Endothelial cell of umbilical vein (primary cell): Measurements from ENCODE around the gene HECW1. TPM values are rescaled to one million over a fixed set of nuclear protein-coding genes. Genes with fewer than 3 reads are reported as not detected.

ENCODE experiments used
- BruUV-seq: library from RNA; stranded (reverse); fragments of 400-500 nt; replicated peaks from 2 replicates; lab custom pipeline; 2021; lab: Mats Ljungman, UMichigan
- CTCF ChIA-PET: fragments of 300-600, 350-600 bp; sonication (Branson Sonifier 250); formaldehyde crosslinking; loops from one replicate; lab custom pipeline; 2021; ENCODE audit warnings: antibody characterized with exemption, inconsistent platforms; lab: Charles Lee
- POLR2A ChIA-PET: fragments of 300-600, 350-600 bp; sonication (Branson Sonifier 250); formaldehyde crosslinking; loops from one replicate; lab custom pipeline; 2021; ENCODE audit warnings: antibody characterized with exemption, inconsistent platforms; lab: Charles Lee
- DNase-seq: peaks from one replicate; pipeline ENCODE4 v3.0.0-alpha.2; 2011; ENCODE audit warnings: low read depth, low spot score
- FAIRE-seq: peaks from 2 replicates; lab custom pipeline; 2011; peaks lifted over from hg19 to GRCh38; lab: Jason Lieb, UNC
- H2AFZ ChIP-seq: 2 replicates; pipeline ENCODE4 v1.6.0; 2012; ENCODE audit warnings: low read depth, low read length, control low read depth, inconsistent platforms
- H3K27ac ChIP-seq: 2 replicates; pipeline ENCODE4 v1.5.1; 2011; ENCODE audit warnings: low read depth, mild to moderate bottlenecking, control low read depth, low read length, moderate library complexity; ENCODE audit not compliant: insufficient read depth
- H3K27me3 ChIP-seq, 2 experiments: 2 replicates each; pipeline versions ENCODE4 v1.6.0 to v1.6.1; 2011; ENCODE audit warnings: low read length in 2 of 2, mixed read lengths in 1 of 2; ENCODE audit not compliant: control insufficient read depth in 2 of 2, insufficient read depth in 2 of 2
- H3K36me3 ChIP-seq, 2 experiments: 2 replicates in 1 of 2; 3 replicates in 1 of 2; pipeline ENCODE4 v1.5.1; 2011; ENCODE audit warnings: low read length in 2 of 2, mild to moderate bottlenecking in 1 of 2, moderate library complexity in 1 of 2; ENCODE audit not compliant: control insufficient read depth in 2 of 2, insufficient read depth in 2 of 2; ENCODE audit errors: extremely low read depth in 1 of 2
- H3K4me1 ChIP-seq: 3 replicates; pipeline ENCODE4 v1.5.1; 2011; ENCODE audit warnings: mild to moderate bottlenecking, low read length; ENCODE audit not compliant: control insufficient read depth, insufficient read depth; ENCODE audit errors: extremely low read depth
- H3K4me2 ChIP-seq: 2 replicates; pipeline ENCODE4 v1.6.1; 2011; ENCODE audit warnings: low read length, control low read depth, mixed read lengths; ENCODE audit not compliant: insufficient read depth
- H3K4me3 ChIP-seq, 3 experiments: fragments of 200-600 bp in 1 of 3; sonication (generic), shearing (Covaris generic) in 1 of 3; replicated peaks in 1 of 3; 2 replicates each; pipeline ENCODE4 v1.5.1; 2011 to 2016; ENCODE audit warnings: control low read depth in 3 of 3, low read length in 3 of 3, mild to moderate bottlenecking in 2 of 3, inconsistent platforms in 1 of 3, low read depth in 1 of 3, moderate library complexity in 1 of 3; ENCODE audit not compliant: insufficient read depth in 1 of 3
- H3K79me2 ChIP-seq: 2 replicates; pipeline ENCODE4 v1.6.0; 2012; ENCODE audit warnings: low read length, inconsistent platforms; ENCODE audit not compliant: control insufficient read depth, insufficient read depth
- H3K9ac ChIP-seq: replicated peaks from 2 replicates; pipeline ENCODE3; 2011; ENCODE audit warnings: low read length, control low read depth; ENCODE audit not compliant: insufficient read depth; ENCODE audit errors: extremely low read depth
- H3K9me1 ChIP-seq: replicated peaks from 3 replicates; pipeline ENCODE4 v1.6.0; 2011; ENCODE audit warnings: mild to moderate bottlenecking, low read length; ENCODE audit not compliant: control insufficient read depth, insufficient read depth; ENCODE audit errors: extremely low read depth
- H3K9me3 ChIP-seq: replicated peaks from 2 replicates; pipeline ENCODE4 v1.5.1; 2012; ENCODE audit warnings: low read length, inconsistent platforms; ENCODE audit not compliant: control insufficient read depth, insufficient read depth
- H4K20me1 ChIP-seq: replicated peaks from 2 replicates; pipeline ENCODE3; 2011; ENCODE audit warnings: mild to moderate bottlenecking, low read length; ENCODE audit not compliant: control insufficient read depth, insufficient read depth; ENCODE audit errors: extremely low read depth
- EZH2 ChIP-seq: IDR thresholded peaks from 2 replicates; pipeline ENCODE4 v1.6.1; 2012; ENCODE audit warnings: borderline replicate concordance, low read depth, mild to moderate bottlenecking, moderate library complexity, low read length, inconsistent platforms; ENCODE audit not compliant: severe bottlenecking
- FOS ChIP-seq: IDR thresholded peaks from 2 replicates; pipeline ENCODE4 v1.6.1; 2011; ENCODE audit warnings: mild to moderate bottlenecking, low read length, moderate library complexity, borderline replicate concordance; ENCODE audit not compliant: insufficient read depth
- GATA2 ChIP-seq: IDR thresholded peaks from 2 replicates; pipeline ENCODE4 v1.7.0; 2011; ENCODE audit warnings: low read depth, mild to moderate bottlenecking, moderate library complexity, mixed read lengths, low read length; ENCODE audit not compliant: insufficient read length, insufficient read depth
- JUN ChIP-seq: IDR thresholded peaks from 2 replicates; pipeline ENCODE4 v1.6.1; 2011; ENCODE audit warnings: borderline replicate concordance, low read depth; ENCODE audit not compliant: insufficient read length, insufficient read depth
- MYC ChIP-seq: IDR thresholded peaks from one replicate; pipeline ENCODE4 v1.6.1; 2011; ENCODE audit warnings: mild to moderate bottlenecking, low read depth, low read length
- POLR2A ChIP-seq: IDR thresholded peaks from 2 replicates; pipeline ENCODE4 v1.6.1; 2012; ENCODE audit warnings: low read depth, mild to moderate bottlenecking, control low read depth, low read length
- POLR2AphosphoS5 ChIP-seq: IDR thresholded peaks from 2 replicates; pipeline ENCODE4 v1.6.1; 2012; ENCODE audit warnings: low read depth, mild to moderate bottlenecking, control low read depth, low read length, moderate library complexity; ENCODE audit not compliant: insufficient read depth
- dilution Hi-C: fragments of 300-500 bp; cut with MboI; formaldehyde crosslinking; loops from one replicate; pipeline ENCODE4 v1.15.0; 2019; ENCODE audit warnings: low sequenced_read_pairs; ENCODE audit not compliant: extremely low pct_ligation_motif_present
- intact Hi-C: fragments of 100-400 bp; cut with micrococcal nuclease; formaldehyde crosslinking; loops from one replicate; pipeline ENCODE4 v1.10.0; 2022
- polyA plus RNA-seq, 4 experiments: library from polyadenylated mRNA; depleted of rRNA in 3 of 4; stranded (reverse) in 3 of 4; unstranded in 1 of 4; fragments of >200 nt; gene quantifications; 2 replicates each; pipeline versions ENCODE4 v1.2.1 to v1.2.3, GENCODE V29; 2011 to 2012; ENCODE audit warnings: missing spikeins in 1 of 4
- total RNA-seq: library from RNA; stranded (reverse); gene quantifications from 2 replicates; pipeline ENCODE4 v1.2.3, GENCODE V29; 2021
- TF ChIP-seq, protein P1 (sequence below), 2 donors: IDR thresholded peaks; 1 replicate in 1 of 2; 2 replicates in 1 of 2; pipeline ENCODE4 v1.5.1; 2011; ENCODE audit warnings: low read length in 2 of 2, mild to moderate bottlenecking in 2 of 2, moderate library complexity in 2 of 2, control low read depth in 1 of 2, inconsistent platforms in 1 of 2, low read depth in 1 of 2; ENCODE audit not compliant: insufficient read depth in 1 of 2; ENCODE audit errors: extremely low read depth in 1 of 2
- TF ChIP-seq, protein P2 (sequence below): IDR thresholded peaks from 2 replicates; pipeline ENCODE4 v1.6.1; 2011; ENCODE audit not compliant: insufficient read depth, insufficient read length

HECW1 gene
- total and polyA plus RNA-seq, 2 donors (not counting 3 experiments of a cell fraction or from before 2014, with no cell fraction given) = not detected

GRCh38 chr7:43508461-43508860, 396.0 kb downstream of the HECW1 start:
- no peak for TF ChIP-seq POLR2A
- TF ChIP-seq FOS = no peak
- TF ChIP-seq, protein P1, sequence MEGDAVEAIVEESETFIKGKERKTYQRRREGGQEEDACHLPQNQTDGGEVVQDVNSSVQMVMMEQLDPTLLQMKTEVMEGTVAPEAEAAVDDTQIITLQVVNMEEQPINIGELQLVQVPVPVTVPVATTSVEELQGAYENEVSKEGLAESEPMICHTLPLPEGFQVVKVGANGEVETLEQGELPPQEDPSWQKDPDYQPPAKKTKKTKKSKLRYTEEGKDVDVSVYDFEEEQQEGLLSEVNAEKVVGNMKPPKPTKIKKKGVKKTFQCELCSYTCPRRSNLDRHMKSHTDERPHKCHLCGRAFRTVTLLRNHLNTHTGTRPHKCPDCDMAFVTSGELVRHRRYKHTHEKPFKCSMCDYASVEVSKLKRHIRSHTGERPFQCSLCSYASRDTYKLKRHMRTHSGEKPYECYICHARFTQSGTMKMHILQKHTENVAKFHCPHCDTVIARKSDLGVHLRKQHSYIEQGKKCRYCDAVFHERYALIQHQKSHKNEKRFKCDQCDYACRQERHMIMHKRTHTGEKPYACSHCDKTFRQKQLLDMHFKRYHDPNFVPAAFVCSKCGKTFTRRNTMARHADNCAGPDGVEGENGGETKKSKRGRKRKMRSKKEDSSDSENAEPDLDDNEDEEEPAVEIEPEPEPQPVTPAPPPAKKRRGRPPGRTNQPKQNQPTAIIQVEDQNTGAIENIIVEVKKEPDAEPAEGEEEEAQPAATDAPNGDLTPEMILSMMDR (IDR thresholded peaks at IDR 0.05; ENCODE audit: extremely low read depth in 1 of 2, insufficient read depth in 1 of 2, low read depth in 1 of 2, low read length in 2 of 2) = no peak
- TF ChIP-seq, protein P2, sequence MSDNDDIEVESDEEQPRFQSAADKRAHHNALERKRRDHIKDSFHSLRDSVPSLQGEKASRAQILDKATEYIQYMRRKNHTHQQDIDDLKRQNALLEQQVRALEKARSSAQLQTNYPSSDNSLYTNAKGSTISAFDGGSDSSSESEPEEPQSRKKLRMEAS = no peak
- no peak for TF ChIP-seq EZH2
- TF ChIP-seq GATA2 = no peak
- TF ChIP-seq POLR2AphosphoS5 = no peak
- no peak for TF ChIP-seq MYC
- TF ChIP-seq JUN = no peak
- FAIRE-seq (no peak), DNase-seq (no peak)
- POLR2A ChIA-PET = no interaction called here
- H3K79me2 ChIP-seq = no peaks in the 10 kb centered on the region
- intact Hi-C loops = no loop called here
- no peak overlapping the region for H3K27ac ChIP-seq
- BruUV-seq = no TSS peak
- no peaks in the 10 kb centered on the region for H3K4me1 ChIP-seq
- no peak overlapping the region for H3K4me3 ChIP-seq
- CTCF ChIA-PET = no interaction called here
- H3K9ac ChIP-seq = no peak overlapping the region
- H3K9me3 ChIP-seq = no peaks in the 10 kb centered on the region
- dilution Hi-C loops = no loop called here
- H3K36me3 ChIP-seq = no peaks in the 10 kb centered on the region
- H3K9me1 ChIP-seq = no peaks in the 10 kb centered on the region
- H3K4me2 ChIP-seq = no peak overlapping the region
- no peaks in the 10 kb centered on the region for H4K20me1 ChIP-seq
- no peak overlapping the region for H2AFZ ChIP-seq
- peaks cover 2 to 10% of the 10 kb centered on the region in 2 experiments for H3K27me3 ChIP-seq
